Measurements from ENCODE around the gene CFAP65.

DNA sequence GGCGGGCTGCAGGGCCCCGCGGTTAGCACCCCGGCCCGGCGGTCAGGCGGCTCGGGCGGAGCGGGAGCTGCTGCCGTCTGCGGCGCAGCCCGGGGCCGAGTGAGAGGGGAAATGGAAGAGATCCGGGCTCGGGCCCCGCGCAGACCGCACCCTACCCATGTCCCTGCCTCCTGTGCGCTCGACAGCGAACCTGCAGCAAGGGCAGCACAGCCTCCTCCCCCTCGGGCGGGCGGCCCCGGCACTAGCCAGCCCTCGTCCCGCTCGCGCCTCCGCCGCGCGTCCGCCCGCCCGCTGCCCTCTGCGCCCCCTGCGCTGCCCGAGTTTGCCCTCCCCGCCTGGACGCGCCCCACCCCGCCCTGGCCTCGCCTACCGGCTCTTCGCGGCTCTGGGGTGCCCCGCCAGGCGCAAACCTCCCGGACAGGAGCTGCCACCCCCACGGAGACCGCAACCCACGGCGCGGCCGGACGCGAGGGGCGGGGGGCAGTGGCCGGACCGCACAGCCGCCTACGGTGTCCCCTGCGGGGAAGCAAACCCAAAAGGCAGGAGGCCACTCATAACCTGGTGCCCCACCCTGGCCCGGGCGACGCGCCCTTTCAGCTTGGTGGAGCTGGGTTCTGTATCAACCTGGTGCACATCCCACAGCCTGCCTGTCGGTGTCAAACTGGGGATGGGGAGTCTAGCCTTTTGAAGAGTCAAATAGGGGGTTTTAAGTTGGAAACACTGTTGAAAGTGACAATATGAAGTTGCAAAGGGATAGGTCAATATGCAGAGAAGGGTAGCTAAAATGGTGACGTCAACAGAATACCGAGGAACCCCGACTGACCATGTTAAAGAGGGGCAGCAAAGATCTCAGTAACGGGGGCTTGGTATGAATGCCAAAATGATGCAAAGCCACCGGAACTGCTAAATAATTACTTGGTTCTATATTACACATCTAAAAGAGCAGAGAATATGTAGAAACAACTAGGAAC is 19.8 kb upstream of the CFAP65 start, which contains the start of gene IHH:
- TF ChIP-seq, protein P1, sequence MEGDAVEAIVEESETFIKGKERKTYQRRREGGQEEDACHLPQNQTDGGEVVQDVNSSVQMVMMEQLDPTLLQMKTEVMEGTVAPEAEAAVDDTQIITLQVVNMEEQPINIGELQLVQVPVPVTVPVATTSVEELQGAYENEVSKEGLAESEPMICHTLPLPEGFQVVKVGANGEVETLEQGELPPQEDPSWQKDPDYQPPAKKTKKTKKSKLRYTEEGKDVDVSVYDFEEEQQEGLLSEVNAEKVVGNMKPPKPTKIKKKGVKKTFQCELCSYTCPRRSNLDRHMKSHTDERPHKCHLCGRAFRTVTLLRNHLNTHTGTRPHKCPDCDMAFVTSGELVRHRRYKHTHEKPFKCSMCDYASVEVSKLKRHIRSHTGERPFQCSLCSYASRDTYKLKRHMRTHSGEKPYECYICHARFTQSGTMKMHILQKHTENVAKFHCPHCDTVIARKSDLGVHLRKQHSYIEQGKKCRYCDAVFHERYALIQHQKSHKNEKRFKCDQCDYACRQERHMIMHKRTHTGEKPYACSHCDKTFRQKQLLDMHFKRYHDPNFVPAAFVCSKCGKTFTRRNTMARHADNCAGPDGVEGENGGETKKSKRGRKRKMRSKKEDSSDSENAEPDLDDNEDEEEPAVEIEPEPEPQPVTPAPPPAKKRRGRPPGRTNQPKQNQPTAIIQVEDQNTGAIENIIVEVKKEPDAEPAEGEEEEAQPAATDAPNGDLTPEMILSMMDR (IDR thresholded peaks at IDR 0.05): no peak
- TF ChIP-seq POLR2A (IDR thresholded peaks at IDR 0.05) (no peak), POLR2AphosphoS5 (IDR thresholded peaks at IDR 0.05; ENCODE audit: insufficient read depth in 1 of 2, low read depth in 1 of 2) (no peak)

Data from vagina (tissue), 2 donors.